NOMO-1 treated with DMSO at 0.1 percent for 48 hours (cell line): ENCODE data around the gene AK5.
A peak's percentile ranks its signal among the peaks of the same experiment; 100 is the strongest.
"Not testable (repeated sequence)": the region's sequence is repeated elsewhere in the genome, so short reads cannot be mapped to it uniquely, and the experiment has no call there.

Source experiments
- DNase-seq: peaks from one replicate; lab custom pipeline; 2025; ENCODE audit not compliant: unreplicated experiment; lab: John Stamatoyannopoulos, UW

The AK5 gene

GRCh38 chr1:77487631-77488030 lies 205.8 kb downstream of the AK5 start:
- no peak for DNase-seq

GRCh38 chr1:77489910-77490309 lies 208.1 kb downstream of the AK5 start:
- DNase-seq, result no peak

GRCh38 chr1:77494026-77494425 lies 212.2 kb downstream of the AK5 start:
- no peak for DNase-seq

- no peak for DNase-seq
Observed at GRCh38 chr1:77498918-77499317, 217.1 kb downstream of the AK5 start.

- no peak for DNase-seq
Observed at GRCh38 chr1:77499466-77499865, 217.6 kb downstream of the AK5 start.

GRCh38 chr1:77504986-77505385 lies 223.2 kb downstream of the AK5 start:
- peak; percentile 95 for DNase-seq

- no peak for DNase-seq
Observed at GRCh38 chr1:77506771-77507170, 225.0 kb downstream of the AK5 start.

GRCh38 chr1:77509051-77509492 lies 227.3 kb downstream of the AK5 start:
- no peak for DNase-seq

GRCh38 chr1:77509898-77510297 lies 228.1 kb downstream of the AK5 start:
- DNase-seq, result no peak

- DNase-seq, result no peak
Observed at GRCh38 chr1:77511440-77511840, 229.6 kb downstream of the AK5 start.

- DNase-seq, result not testable (repeated sequence)
Observed at GRCh38 chr1:77512650-77513049, 230.8 kb downstream of the AK5 start.

GRCh38 chr1:77513839-77514763 lies 232.3 kb downstream of the AK5 start:
- no peak for DNase-seq

GRCh38 chr1:77514921-77515776 lies 233.3 kb downstream of the AK5 start:
- peak; percentile 43 for DNase-seq

GRCh38 chr1:77516106-77516505 lies 234.3 kb downstream of the AK5 start:
- DNase-seq, result no peak

GRCh38 chr1:77524038-77524437 lies 242.2 kb downstream of the AK5 start:
- DNase-seq, result no peak

- DNase-seq, result not testable (repeated sequence)
Observed at GRCh38 chr1:77531149-77531548, 249.3 kb downstream of the AK5 start.

- not testable (repeated sequence) for DNase-seq
Observed at GRCh38 chr1:77531596-77532280, 249.9 kb downstream of the AK5 start.

- no peak for DNase-seq
Observed at GRCh38 chr1:77532641-77533040, 250.8 kb downstream of the AK5 start.

- peak; percentile 66 for DNase-seq
Observed at GRCh38 chr1:77533660-77534305, 252.0 kb downstream of the AK5 start.

- DNase-seq, result peak; percentile 47
Observed at GRCh38 chr1:77534456-77534855, 252.6 kb downstream of the AK5 start.

- DNase-seq, result no peak
Observed at GRCh38 chr1:77536813-77537212, 255.0 kb downstream of the AK5 start.
